Activated CD4-positive, alpha-beta T cell treated with anti-CD3 and anti-CD28 coated beads, Interleukin-2, amount 50 U/mL, for 1 hour (primary cell): ENCODE data around the gene XAB2.

Experiments
- DNase-seq: peaks from one replicate; pipeline ENCODE4 v3.0.0-alpha.2; 2020

Gene XAB2

GRCh38 chr19:7629347-7630054 is at the start of gene XAB2, which contains the start of gene PET100:
Gene XAB2 (minus strand): TSS chr19:7629545. CDS start chr19:7629527, 18 bp downstream.
Gene PET100 (plus strand): TSS chr19:7629793. CDS start chr19:7629834, 41 bp downstream.
- peak; percentile 93 for DNase-seq

GRCh38 chr19:7677669-7678311 is 48.4 kb upstream of the XAB2 start:
- DNase-seq, result no peak

GRCh38 chr19:7676854-7677253 is 47.5 kb upstream of the XAB2 start, which contains the start of gene MCEMP1:
Gene MCEMP1 (plus strand): TSS chr19:7677090. CDS start chr19:7677121, 31 bp downstream.
- DNase-seq, result no peak

- no peak for DNase-seq
These were observed 47.0 kb upstream of the XAB2 start for GRCh38 chr19:7676376-7676775.

GRCh38 chr19:7674010-7675005 is 45.0 kb upstream of the XAB2 start:
- no peak for DNase-seq

- no peak for DNase-seq
These were observed 43.2 kb upstream of the XAB2 start for GRCh38 chr19:7672522-7672921.

- no peak for DNase-seq
These were observed 41.4 kb upstream of the XAB2 start for GRCh38 chr19:7670790-7671189.

GRCh38 chr19:7670150-7670783 is 40.9 kb upstream of the XAB2 start:
- no peak for DNase-seq

- DNase-seq, result no peak
These were observed 40.3 kb upstream of the XAB2 start for GRCh38 chr19:7669641-7670040.

GRCh38 chr19:7668842-7669241 is 39.5 kb upstream of the XAB2 start, which contains the start of gene RETN:
Gene RETN (plus strand): TSS chr19:7669049. CDS start chr19:7669327, 278 bp downstream.
- no peak for DNase-seq

GRCh38 chr19:7665076-7665475 is 35.7 kb upstream of the XAB2 start:
- DNase-seq, result no peak

- no peak for DNase-seq
These were observed 34.4 kb upstream of the XAB2 start for GRCh38 chr19:7663706-7664105.

- no peak for DNase-seq
These were observed 33.3 kb upstream of the XAB2 start for GRCh38 chr19:7662657-7663056.

- DNase-seq, result no peak
These were observed 32.6 kb upstream of the XAB2 start for GRCh38 chr19:7661744-7662538.

GRCh38 chr19:7658219-7658686 is 28.9 kb upstream of the XAB2 start:
- DNase-seq, result peak; percentile 23

GRCh38 chr19:7657131-7657751 is 27.9 kb upstream of the XAB2 start:
- DNase-seq, result no peak

GRCh38 chr19:7655581-7655980 is 26.2 kb upstream of the XAB2 start:
- DNase-seq, result no peak

- DNase-seq, result no peak
These were observed 25.1 kb upstream of the XAB2 start for GRCh38 chr19:7654401-7654800.

- DNase-seq, result peak; percentile 87
These were observed 22.8 kb upstream of the XAB2 start for GRCh38 chr19:7652061-7652641.

- DNase-seq, result no peak
These were observed 20.8 kb upstream of the XAB2 start for GRCh38 chr19:7650148-7650547.
